Measurements from ENCODE around the gene BATF. TPM values are rescaled to one million over a fixed set of nuclear protein-coding genes. Genes with fewer than 3 reads are reported as not detected.

Gene BATF
- total RNA-seq, 2 donors from 2014 or later = 219 to 220 TPM

- no peak overlapping the region for H3K27ac Mint-ChIP-seq
- ATAC-seq (no peak), DNase-seq (ENCODE audit: low spot score) (no peak)
- no peak overlapping the region for H3K4me3 Mint-ChIP-seq
- H3K36me3 Mint-ChIP-seq = no peaks in the 10 kb centered on the region
- H3K9me3 Mint-ChIP-seq = no peaks in the 10 kb centered on the region
- peaks cover 0 to 6% of the 10 kb centered on the region in 2 donors for H3K4me1 Mint-ChIP-seq (ENCODE audit: low read depth in 2 of 2)
- H3K27me3 Mint-ChIP-seq = peaks cover 0 to 5% of the 10 kb centered on the region in 2 donors
These were observed 65.1 kb downstream of the BATF start for GRCh38 chr14:75587388-75587787.

DNA sequence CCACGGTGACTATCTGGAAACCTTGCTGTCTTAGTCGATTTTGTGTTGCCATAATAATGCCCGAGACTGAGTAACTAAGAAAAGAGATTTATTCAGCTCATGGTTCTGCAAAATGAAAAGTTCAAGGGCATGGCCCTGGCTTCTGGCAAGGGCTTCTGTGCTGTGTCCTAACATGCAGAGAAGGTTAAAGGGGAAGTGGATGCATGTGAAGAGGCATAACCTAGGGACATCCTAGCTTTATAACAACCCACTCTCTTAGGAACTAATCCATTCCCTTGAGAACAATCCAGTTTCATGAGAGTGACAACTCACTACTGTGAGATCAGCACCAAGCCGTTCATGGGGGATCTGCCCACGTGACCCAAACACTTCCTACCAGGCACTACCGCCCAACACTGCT is 67.7 kb downstream of the BATF start:
- no peaks in the 10 kb centered on the region for H3K36me3 Mint-ChIP-seq
- peaks cover 0 to 4% of the 10 kb centered on the region in 2 donors for H3K4me1 Mint-ChIP-seq (ENCODE audit: low read depth in 2 of 2)
- H3K27me3 Mint-ChIP-seq = peaks cover 0 to 4% of the 10 kb centered on the region in 2 donors
- no peak for ATAC-seq
- DNase-seq (ENCODE audit: low spot score) = no peak
- no peak overlapping the region for H3K27ac Mint-ChIP-seq
- H3K9me3 Mint-ChIP-seq = no peaks in the 10 kb centered on the region
- H3K4me3 Mint-ChIP-seq = no peak overlapping the region

DNA sequence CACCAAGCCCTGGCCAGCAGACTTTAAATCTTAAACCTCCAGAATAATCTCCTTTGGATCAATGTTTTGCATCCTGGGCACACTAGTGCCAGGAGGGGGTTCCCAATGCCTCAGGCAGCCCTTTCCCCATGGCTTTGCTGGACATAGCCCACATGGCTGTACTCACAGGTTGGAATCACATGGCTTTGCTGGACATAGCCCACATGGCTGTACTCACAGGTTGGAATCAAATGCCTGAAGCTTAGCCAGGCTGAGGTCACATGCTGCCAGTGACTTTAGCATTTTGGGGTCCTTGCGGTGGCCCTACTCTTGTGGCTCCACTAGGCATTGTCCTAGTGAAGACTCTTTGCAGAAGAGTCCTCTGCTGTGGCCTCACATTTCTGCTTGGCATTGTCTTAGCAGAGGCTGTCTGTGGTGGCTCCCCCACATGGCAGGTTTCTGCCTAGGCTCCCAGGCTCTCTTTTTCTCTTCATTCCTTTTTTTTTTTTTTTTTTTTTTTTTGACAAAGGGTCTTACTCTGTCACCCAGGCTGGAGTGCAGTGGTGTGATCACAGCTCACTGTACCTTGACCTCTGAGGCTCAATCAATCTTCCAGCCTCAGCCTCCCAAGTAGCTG is 69.2 kb downstream of the BATF start:
- DNase-seq (ENCODE audit: low spot score) (no peak), ATAC-seq (no peak)
- Mint-ChIP-seq H3K9me3 (no peaks in the 10 kb centered on the region), H3K27me3 (no peaks in the 10 kb centered on the region), H3K27ac (no peak overlapping the region), H3K4me1 (ENCODE audit: low read depth in 2 of 2) (no peaks in the 10 kb centered on the region), H3K36me3 (no peaks in the 10 kb centered on the region), H3K4me3 (no peak overlapping the region)

DNA sequence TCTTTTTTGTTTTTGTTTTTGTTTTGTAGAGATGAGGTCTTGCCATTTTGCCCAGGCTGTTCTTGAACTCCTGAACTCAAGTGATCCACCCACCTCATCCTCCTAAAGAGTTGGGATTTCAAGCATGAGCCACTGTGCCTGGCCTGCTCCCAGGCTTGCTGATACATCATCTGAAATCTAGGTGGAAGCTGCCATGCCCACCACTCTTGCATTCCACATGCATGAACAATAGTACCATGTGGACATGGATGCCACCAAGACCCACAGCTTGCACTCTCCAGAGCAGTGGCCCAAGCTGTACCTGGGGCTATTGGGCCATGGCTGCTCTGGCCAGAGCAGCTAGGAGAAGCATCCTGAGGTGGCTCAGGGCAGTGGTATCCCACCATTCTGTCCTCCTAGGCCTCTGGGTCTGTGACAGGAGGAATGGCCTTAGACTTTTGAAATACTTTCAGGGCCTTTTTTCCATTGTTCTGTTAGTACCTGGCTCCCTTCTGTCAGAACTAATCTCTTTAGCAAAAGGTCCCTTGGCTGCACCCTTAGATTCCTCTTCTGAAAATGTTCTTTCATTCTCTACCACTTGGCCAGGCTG is 69.8 kb downstream of the BATF start:
- H3K9me3 Mint-ChIP-seq = no peaks in the 10 kb centered on the region
- no peak overlapping the region for H3K4me3 Mint-ChIP-seq
- DNase-seq (ENCODE audit: low spot score) (no peak), ATAC-seq (no peak)
- H3K27me3 Mint-ChIP-seq = no peaks in the 10 kb centered on the region
- no peaks in the 10 kb centered on the region for H3K4me1 Mint-ChIP-seq (ENCODE audit: low read depth in 2 of 2)
- no peak overlapping the region for H3K27ac Mint-ChIP-seq
- no peaks in the 10 kb centered on the region for H3K36me3 Mint-ChIP-seq

DNA sequence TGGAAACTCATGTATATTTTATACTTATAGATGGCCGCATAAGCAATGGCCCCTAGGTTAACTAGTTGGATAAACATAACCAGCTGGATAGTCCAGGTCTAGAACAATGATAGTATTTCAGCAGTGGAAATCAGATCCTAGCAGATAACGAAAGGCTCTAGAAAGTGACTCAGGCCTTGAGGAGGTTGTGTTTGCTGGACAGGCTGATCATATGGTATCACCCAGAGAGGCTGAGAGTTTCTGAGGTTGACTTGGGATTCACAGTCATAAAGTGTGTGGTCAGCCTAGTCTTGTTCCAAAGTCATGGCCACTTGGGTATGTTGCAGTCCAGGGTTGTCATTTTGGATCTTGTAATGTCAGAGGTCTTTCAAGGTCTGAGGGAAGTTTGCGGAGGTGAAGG is 73.0 kb downstream of the BATF start:
- Mint-ChIP-seq H3K27me3 (no peaks in the 10 kb centered on the region), H3K9me3 (no peaks in the 10 kb centered on the region), H3K4me1 (ENCODE audit: low read depth in 2 of 2) (no peaks in the 10 kb centered on the region), H3K36me3 (no peaks in the 10 kb centered on the region), H3K4me3 (no peak overlapping the region), H3K27ac (no peak overlapping the region)
- ATAC-seq (no peak), DNase-seq (ENCODE audit: low spot score) (no peak)

Other genes with a start within 250 kb of the BATF start
- gene FOS, start 243.6 kb upstream of the BATF start, total RNA-seq = 10 to 100 TPM; 25.3 to 35.2 TPM
- under 1 TPM; 0.61 to 0.83 TPM for gene JDP2, start 94.4 kb upstream of the BATF start, total RNA-seq
- 10 to 100 TPM in 1 of 2 donors, 1 to 10 TPM in 1; 5.3 to 21.2 TPM for gene FLVCR2, start 56.2 kb downstream of the BATF start, total RNA-seq
- 10 to 100 TPM; 17.8 to 18.3 TPM for gene ERG28, start 138.4 kb downstream of the BATF start, total RNA-seq
- 10 to 100 TPM; 32.1 to 83.3 TPM for gene TTLL5, start 138.8 kb downstream of the BATF start, total RNA-seq